HG02973 (cell line): ENCODE results near the gene RPS6KA3.
"Not testable (repeated sequence)": the region's sequence is repeated elsewhere in the genome, so short reads cannot be mapped to it uniquely, and the experiment has no call there.

Source experiments
- ATAC-seq: cut with Tn5 transposase; IDR thresholded peaks from one replicate; pipeline ENCODE4 v1.9.1; 2021; ENCODE audit warnings: moderate library complexity; ENCODE audit not compliant: unreplicated experiment

RPS6KA3 gene

DNA sequence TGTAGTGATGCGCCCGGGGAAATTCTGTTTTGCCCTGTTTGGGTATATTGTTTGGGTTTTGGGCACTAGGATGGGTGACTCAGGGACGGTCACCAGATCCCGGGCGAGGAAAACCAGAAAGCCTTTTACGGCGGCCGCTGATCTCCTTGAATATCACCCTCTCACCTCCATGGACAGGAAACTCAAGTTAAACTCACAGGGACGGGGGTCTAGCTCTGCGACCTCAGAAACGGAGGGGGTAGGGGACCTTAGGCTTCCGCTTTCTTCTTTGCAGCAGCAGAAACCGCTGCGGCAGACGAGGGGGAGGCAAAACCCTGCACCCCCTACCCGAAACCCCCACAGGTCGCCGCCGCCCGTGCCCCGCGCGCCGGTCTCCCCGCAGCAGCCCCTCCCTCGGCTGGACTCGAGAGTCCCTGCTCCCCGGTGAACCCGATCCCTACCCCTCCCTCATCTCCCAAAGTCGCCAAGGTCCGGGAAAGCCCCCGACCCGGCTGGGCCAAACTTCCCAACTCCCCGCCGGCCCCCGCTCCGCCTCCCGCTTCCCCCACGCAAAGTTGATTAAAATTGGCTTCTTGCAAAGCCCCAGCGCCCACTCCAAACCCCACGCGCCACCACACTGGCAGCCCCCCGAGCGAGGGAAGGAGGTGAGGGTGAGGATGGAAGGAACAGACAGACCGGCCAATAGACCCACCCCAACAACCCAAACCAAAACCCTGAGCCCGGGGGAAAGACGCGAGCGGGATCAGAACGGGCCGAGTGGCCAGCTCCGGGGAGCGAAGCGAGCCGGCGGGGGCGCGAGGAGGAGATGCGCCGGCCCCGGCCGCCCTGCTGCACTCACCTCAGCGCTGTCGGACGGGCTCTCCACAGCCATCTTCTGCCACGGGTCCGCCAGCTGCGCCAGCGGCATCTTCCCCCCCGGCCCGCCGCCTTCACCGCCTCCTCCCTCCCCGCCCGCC lies 705 bp downstream of the RPS6KA3 start:
- ATAC-seq = peak; percentile 7

DNA sequence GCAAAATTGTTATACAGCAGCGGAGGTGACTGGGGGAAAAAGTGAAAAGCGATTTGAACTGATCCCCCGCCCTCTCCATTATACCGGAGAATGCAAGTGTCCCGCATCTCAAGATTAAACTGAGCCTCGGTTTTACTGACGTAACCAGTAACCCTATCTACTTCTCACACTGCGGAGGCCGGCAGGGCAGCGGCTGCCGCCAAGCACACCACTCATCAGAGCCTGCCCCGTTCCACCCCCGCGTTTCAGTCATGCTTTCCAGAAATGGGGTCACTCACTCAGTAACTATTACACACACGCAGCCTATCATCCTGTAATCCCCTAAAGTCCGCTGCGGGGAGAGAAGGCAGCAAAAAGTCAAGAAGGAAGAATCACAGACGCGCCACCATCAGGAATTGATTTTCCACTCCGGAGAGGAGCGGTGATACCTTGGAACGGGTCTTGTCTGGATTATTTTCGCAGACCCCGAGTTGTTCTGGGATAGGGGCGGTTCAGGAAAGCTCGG lies 1.4 kb downstream of the RPS6KA3 start:
- ATAC-seq = peak; percentile 48

DNA sequence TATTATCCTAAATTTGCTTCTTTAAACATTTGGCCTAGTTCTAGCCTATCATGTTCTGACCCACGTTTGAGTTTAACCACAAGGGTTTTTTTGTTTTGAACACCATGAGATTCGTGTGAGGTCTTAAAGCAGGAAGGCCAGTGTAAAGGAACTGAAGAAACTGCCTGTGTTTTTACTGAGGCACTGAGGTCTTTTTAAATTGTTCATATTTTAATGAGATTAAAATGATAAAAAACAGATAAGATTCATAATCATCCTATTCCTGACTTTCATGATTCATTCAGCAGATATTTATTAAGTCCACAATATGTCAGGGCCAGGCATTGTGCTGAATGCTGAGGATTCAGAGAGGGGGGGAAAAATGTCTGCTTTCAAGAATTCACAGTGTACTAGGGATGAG lies 3.2 kb downstream of the RPS6KA3 start:
- no peak for ATAC-seq

DNA sequence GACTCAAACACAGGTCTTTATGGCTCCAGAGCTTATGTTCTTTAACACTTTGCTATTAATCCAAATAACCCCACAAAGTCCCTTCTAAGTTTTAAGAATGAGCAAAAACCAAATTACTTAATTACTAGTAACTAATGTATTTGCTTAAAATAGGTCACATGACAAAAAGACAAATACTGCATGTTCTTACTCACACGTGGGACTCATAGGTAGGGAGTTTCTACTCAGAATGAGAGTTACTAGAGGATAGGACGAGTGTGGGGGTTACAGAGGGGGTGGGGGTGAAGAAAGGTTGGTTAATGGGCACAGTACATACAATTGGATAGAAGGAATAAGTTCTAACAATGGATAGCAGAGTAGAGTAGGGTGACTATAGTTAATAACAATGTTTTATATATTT lies 5.8 kb downstream of the RPS6KA3 start:
- no peak for ATAC-seq

DNA sequence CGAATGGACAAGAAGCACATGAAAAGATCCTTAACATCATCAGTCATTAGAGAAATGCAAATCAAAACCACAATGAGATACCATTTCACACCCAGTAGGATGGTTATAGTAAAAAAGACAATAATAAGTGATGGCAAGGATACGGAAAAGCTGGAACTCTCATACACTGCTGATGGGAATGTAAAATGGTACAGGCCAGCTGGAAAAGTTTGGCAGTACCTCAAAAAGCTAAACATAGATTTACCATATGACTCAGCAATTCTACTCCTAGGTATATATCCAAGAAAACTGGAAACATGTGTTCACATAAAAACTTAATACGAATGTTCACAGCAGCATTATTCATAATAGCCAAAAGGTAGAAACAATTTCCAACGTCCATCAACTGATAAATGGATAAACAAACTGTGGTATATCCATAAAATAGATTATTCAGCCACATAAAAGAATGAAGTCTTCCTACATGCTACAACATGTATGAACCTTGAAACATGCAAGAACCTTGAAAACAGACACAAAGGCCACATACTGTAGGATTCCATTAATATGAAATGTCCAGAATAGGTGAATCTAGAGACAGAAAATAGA lies 11.9 kb downstream of the RPS6KA3 start:
- no peak for ATAC-seq

DNA sequence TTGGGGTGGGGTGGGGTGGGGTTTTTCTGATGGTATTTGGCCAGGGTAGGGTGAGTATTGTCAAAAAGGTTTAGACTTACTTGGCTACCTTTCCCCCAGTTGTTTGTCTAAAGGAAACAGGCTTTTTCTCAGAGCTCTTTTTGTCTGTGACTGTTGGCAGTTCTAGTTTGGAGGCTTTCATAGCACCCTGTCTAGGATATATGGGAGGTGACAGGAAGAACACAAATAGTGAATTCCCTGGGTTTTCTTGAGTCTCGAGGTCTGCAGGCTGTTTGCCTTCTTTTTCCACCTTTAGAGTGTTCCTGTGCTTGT lies 13.5 kb downstream of the RPS6KA3 start:
- no peak for ATAC-seq

DNA sequence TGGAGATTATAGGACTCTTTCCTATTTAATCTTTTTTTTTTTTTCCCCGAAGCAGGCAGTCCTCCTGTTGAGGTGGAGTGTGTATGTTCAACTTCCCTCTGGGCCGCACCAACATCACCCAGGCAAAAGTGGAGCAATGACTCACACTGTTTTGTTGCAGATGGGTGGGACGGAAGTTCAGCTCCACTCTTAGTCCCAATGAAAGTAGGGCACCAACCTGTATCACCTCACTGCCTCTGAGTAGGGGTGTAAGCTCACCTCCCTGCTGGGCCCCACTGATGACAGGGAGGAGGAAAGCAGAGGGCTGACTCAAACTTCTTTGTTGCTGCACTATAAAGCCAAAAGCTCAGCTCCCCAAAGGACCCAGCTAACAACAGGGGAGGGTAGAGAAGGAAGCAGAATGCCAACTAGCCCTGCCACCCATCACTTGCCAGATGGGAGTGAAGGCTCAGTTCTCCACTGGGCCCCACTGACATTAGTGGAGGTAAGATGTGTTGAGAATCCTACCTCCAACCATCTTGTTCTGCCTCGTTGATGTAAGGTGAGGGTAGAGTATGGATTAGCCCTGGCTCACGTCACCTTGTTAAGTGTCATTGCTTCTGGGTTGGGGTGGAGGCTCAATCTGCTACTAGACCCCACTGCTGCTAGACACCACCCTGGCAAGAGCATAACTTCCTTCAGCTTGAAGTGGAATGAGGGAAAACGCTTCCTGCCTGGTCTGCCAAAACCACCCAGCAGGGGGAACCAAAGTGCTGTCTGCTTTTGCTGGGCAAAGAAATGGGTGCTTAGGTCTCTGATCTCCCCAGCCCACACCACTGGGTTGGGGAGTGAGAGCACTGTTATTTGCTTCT lies 14.1 kb downstream of the RPS6KA3 start:
- no peak for ATAC-seq

DNA sequence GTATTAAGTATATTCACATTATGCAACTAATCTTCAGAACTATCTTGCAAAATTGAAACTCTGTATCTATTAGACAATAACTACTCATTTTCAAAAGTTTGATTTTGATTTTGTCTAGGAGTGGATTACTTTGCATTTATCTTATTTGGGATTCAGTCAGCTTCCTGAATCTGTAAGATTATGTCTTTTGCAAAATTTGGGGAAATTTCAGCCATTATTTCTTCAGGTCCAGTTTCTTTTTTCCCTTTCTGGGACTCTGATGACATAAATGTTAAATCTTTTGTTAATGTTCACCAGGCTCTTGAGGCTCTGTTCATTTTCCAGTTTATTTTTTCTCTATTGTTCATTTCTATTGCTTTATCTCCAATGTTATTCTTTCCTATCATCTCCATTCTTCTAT lies 15.0 kb downstream of the RPS6KA3 start:
- no peak for ATAC-seq

DNA sequence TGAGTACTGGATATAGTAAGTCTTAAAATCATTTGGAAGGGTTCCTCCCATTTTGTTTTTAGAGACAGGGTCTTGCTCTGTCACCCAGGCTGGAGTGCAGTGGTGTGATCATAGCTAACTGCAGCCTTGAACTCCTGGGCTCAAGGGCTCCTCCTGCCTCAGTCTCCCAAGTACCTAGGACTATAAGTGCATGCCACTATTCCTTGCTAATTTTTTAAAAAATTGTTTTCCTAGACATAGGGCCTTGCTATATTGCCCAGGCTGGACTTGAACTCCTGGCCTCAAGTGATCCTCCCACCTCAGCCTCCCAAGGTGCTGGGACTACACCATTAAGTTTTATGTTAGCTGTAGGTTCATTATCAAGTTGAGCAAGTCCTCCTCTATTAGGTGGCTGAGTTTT lies 16.6 kb downstream of the RPS6KA3 start:
- not testable (repeated sequence) for ATAC-seq

DNA sequence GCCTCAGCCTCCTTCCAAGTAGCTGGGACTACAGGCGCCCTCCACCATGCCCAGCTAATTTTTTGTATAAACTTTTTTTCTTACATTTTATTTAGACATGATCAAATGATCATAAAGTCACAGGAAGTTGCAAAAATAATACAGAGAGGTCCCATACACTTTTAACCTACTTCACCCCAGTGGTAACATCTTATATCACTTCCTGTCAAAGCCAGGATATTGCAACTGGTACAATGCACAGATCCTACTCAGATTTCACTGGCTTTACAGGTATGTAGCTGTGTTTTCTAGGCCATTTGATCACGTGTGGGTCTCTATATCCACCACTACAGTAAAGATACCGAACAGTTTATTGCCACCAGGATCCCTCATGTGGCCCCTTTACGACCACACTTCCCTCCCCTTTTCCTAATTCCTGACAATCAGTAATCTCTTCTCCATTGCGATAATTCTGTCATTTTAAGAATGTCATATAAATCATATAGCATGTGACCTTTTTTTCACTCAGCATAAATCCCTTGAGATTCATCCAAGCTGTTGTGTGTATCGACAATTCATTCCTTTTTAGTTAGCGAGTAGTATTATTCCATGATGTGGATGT lies 18.0 kb downstream of the RPS6KA3 start:
- ATAC-seq = no peak

DNA sequence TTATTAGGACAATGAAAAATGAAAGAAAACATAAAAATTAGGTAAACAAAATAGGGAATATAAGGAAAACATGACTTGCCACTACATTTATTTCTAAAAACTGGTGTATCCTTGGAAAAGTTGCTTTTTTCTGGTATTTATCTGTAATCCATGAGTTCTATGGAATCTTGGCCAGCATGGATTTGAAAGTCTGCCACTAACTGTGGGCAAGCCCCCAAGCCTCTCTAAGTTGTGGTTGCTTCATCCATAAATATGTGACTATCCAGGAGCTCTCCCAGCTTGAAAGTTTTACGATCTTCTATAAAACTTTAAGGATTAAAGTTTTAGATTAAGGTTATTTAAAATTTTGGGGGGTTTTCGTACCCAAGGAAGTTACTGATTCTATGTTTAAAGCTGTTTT lies 21.8 kb downstream of the RPS6KA3 start:
- no peak for ATAC-seq

DNA sequence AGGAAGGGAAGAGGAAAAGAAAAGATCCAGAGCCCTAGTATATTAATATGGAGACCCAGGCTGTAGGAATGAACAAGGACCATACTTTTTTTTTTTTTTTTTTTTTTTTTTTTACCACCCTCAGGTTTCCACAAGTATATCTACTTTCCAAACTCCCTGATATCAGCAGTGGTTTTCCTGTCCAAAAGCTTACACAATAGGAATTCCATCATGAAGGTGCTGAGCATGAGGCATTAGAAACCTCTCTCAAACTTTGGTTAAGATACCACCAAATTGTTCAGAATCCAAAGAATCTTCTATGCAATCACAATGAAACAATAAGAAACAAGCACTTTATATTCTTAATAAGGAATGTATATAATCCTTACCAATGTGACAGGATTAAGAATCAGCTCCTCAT lies 26.5 kb downstream of the RPS6KA3 start:
- ATAC-seq = no peak

DNA sequence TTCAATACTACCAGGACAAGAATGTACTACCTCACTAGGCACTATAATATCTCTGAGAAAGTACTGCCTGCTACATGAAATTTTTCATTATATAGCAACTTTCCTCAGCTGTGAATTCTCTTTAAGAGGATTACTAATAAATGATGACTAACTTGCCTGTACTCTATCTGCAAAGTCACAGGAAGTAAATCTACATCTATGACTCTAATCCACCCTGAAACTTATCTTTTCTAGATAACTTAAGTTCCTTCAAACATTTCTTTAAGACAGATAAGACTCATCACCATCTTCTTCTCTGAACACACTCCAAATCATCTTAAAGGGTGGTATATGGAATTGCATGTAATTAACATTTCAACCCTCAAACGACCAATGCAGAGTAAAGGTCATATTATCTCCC lies 28.8 kb downstream of the RPS6KA3 start:
- no peak for ATAC-seq

DNA sequence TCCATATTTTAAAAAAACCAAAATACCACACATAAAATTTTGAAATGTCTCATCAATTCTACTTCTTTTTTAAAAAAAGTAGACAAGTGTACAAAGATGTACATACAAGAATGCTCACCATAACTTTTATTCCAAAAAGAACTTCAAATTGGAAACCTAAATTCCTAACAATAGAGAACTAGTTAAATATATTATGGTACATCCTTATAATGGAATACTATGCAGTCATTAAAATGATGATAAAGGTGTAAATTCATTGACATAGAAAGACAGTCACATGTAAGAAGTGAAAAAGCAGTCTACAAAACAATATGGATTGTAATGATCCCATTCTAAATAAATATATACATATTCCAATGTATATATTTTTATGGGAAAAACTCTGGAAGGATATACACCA lies 31.0 kb downstream of the RPS6KA3 start:
- no peak for ATAC-seq

DNA sequence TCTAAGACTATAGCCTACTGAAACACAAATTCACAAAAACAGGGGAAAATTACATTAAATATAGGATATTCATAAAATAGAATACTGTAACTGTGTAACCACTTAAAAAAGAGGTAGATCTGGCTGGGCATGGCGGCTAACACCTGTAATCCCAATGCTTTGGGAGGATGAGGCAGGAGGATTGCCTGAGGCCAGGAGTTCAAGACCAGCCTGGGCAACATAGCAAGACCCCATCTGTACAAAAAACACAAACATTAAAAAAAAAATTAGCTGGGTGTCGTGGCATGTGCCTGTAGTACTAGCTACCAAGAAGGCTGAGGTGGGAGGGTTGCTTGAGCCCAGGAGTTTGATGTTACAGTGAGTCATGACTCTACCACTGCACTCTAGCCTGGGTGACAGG lies 33.4 kb downstream of the RPS6KA3 start:
- ATAC-seq = no peak

DNA sequence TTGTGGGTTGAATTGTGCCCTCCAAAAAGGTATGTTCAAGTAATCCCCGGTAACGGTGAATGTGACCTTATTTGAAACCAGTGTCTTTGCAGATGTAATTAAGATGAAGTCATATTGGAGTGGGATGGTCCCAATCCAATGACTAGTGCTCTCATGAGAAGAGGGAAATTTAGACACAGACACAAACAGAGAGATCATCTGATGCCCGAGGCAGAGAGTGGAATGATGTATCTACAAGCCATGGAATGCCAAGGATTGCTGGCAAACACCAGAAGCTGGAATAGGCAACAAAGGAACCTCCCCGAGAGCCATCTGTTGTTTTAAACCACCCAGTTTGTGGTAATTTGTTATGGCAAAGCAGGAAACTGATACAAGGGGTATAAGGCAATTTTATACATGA lies 35.1 kb downstream of the RPS6KA3 start:
- ATAC-seq = no peak

DNA sequence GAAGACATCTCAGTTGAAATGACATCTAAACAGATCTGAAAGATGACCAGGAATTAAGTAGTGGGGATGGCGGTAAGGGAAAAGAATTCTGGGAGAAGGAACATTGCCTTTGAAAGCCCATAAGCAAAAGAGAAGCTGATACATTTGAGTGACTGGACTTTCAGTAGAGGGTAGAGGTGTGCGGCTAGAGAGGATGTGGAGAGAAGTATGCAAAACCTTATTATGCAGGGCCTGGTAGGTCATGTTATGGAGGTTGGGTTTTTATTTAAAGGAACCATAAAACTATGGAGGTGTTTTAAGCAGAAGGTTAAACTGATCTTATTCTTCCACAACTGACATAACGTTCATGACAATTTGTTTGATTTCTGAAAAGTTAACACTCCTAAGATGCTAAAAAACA lies 36.3 kb downstream of the RPS6KA3 start:
- no peak for ATAC-seq

DNA sequence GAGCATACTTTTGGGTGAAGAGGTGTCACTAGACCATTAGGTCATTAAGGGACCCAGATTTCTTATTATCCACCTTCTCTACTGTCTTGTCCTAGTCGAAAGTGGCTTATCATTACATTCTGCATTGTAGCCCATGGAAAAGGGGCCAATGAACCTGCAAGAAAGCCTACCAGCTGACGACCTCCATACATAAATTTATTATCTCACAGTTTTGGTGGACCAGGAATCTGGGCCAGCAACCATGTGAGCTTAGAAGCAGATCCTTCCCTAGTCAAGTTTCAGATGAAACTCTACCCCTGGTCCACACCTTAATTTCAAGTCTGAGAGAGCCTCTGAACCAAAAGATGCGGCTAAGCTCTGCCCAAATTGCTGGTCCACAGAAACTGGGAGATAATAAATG lies 37.6 kb downstream of the RPS6KA3 start:
- ATAC-seq = no peak

DNA sequence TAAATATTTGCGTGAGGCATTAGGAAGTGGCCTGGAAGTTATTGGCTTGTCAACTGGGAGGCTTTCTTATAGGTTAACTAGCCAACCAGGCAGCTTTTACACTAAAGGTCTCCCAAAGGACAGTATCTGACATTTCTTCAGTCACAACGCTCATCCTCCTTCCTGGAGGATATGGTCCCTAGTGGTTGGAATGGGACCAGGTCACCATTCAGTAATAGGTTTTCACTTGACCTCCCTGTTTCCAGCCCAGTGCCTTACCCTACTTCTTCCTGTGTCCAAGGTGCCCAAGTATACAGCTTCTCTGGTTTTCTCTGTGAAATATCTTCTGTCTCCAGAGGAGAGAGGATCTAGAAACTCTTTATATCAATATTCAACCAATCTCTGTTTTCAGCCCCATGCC lies 38.5 kb downstream of the RPS6KA3 start:
- ATAC-seq = no peak

DNA sequence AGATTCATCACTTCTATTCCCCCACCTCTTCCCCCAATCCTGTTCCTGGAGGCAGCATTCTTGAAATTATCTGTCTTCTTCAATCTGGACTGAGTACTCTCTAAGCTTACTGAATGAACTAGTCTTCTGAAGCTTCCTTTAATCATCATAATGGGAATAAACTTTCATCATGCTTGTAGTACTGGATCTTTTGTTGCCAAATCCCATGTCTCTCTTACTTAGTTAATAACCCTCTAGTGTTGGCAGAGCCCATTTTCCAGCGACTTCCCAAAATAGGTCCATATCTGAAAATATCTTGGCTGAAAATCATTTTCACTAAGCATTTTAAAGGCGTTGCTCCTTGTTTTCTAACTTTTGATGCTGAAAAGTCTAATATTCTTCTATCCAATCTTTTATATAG lies 39.6 kb downstream of the RPS6KA3 start:
- ATAC-seq = no peak

DNA sequence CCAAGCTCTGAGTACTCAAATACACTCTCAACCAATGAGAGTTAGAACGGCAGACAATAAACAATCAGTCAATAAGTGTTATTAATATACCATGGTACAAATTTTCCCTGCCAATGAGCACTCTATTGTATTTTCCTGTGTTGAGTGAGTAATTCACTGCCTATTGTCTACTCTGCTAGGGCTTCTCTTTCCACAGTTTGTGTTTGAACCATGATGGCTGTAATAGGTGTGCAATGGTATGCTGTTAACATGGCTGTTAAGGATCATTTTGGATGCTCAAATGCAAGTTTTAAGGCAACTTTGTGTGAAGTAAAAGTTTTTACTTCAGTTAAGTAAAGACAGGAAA lies 41.2 kb downstream of the RPS6KA3 start:
- ATAC-seq = no peak
